Loucy (cell line): ENCODE measurements around the gene DCP2.

ENCODE experiments used
- H2AFZ ChIP-seq: fragments of 200-600 bp; sonication (generic); 2 replicates; pipeline ENCODE4 v1.6.0; 2016; ENCODE audit warnings: antibody characterized with exemption, mild to moderate bottlenecking, low read length, moderate library complexity
- H3F3A ChIP-seq: fragments of 200-600 bp; 2 replicates; pipeline ENCODE4 v1.6.0; 2016; ENCODE audit warnings: antibody characterized with exemption, low read depth, mild to moderate bottlenecking
- H3K27me3 ChIP-seq: fragments of 200-600 bp; sonication (generic); 2 replicates; pipeline ENCODE4 v1.6.1; 2014; ENCODE audit warnings: low read length, mild to moderate bottlenecking; ENCODE audit not compliant: insufficient read depth, poor library complexity, severe bottlenecking
- H3K36me3 ChIP-seq: fragments of 200-600 bp; sonication (generic); 2 replicates; pipeline ENCODE4 v1.6.1; 2016; ENCODE audit warnings: low read length; ENCODE audit not compliant: insufficient read depth
- H3K4me1 ChIP-seq: fragments of 200-600 bp; sonication (generic); 2 replicates; pipeline ENCODE4 v1.5.1; 2014; ENCODE audit warnings: low read length, mild to moderate bottlenecking; ENCODE audit not compliant: insufficient read depth, poor library complexity, severe bottlenecking
- H3K4me2 ChIP-seq: fragments of 200-600 bp; sonication (generic); 2 replicates; pipeline ENCODE4 v1.6.0; 2014; ENCODE audit warnings: antibody characterized with exemption, low read length, low read depth, mild to moderate bottlenecking; ENCODE audit not compliant: poor library complexity, severe bottlenecking
- H3K4me3 ChIP-seq: fragments of 200-600 bp; sonication (generic); 2 replicates; pipeline ENCODE4 v1.5.1; 2014; ENCODE audit warnings: low read length, mild to moderate bottlenecking, mixed read lengths; ENCODE audit not compliant: poor library complexity, severe bottlenecking
- H3K79me2 ChIP-seq: fragments of 200-600 bp; sonication (generic); 2 replicates; pipeline ENCODE4 v1.6.1; 2014; ENCODE audit warnings: low read length; ENCODE audit not compliant: insufficient read depth
- H3K9ac ChIP-seq: fragments of 200-600 bp; sonication (generic); 2 replicates; pipeline ENCODE4 v1.6.0; 2014; ENCODE audit warnings: mild to moderate bottlenecking, low read depth, low read length, moderate library complexity; ENCODE audit not compliant: poor library complexity, severe bottlenecking
- H3K9me2 ChIP-seq: fragments of 200-600 bp; sonication (generic); replicated peaks from 2 replicates; pipeline ENCODE4 v1.6.1; 2016; ENCODE audit warnings: low read depth, low read length, mixed read lengths
- H3K9me3 ChIP-seq: fragments of 200-600 bp; sonication (generic); 2 replicates; pipeline ENCODE4 v1.6.1; 2014; ENCODE audit warnings: mild to moderate bottlenecking, antibody characterized with exemption, low read length, low read depth; ENCODE audit not compliant: insufficient read depth
- H4K20me1 ChIP-seq: fragments of 200-600 bp; sonication (generic); 2 replicates; pipeline ENCODE4 v1.6.0; 2014; ENCODE audit warnings: antibody characterized with exemption, low read length, mild to moderate bottlenecking; ENCODE audit not compliant: insufficient read depth, poor library complexity, severe bottlenecking
- CTCF ChIP-seq: fragments of 200-600 bp; sonication (generic); conservative IDR thresholded peaks from 2 replicates; pipeline ENCODE4 v1.5.1; 2014; ENCODE audit warnings: mild to moderate bottlenecking, antibody characterized with exemption, low read length
- EZH2phosphoT487 ChIP-seq: fragments of 200-600 bp; IDR thresholded peaks from 2 replicates; pipeline ENCODE4 v1.6.1; 2018; ENCODE audit warnings: antibody characterized with exemption, mild to moderate bottlenecking, moderate library complexity, borderline replicate concordance

DCP2 gene

DNA sequence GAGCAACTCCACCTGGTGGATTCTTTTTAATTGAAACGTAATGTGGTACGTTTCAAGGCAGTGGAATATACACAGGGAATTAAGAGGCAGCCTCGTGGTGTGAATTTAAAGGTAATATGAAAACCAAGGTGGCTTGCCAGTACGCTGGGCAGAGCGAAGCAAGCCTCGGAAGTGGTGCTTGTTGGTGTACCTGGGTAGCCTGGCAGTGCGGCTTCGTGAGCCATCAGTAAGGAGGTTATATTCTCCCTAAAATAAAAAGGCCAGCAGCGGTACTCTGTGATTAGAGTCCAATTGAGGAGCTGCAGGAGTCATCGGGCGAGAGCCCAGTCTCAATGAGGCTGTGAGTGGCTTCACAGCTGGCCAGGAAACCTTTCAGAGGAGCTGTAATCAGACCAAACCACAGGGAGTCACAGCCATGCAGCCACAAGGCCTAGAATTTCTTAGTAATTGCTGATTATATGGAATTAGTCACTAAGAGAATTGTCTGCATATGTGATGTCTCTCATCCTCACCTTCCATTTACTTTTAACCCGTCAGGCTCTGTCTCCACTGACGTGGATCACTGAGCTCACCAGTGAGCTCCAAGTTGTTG is 57.7 kb downstream of the DCP2 start:
- Histone ChIP-seq H3K9me2 (no peaks in the 10 kb centered on the region), H4K20me1 (no peaks in the 10 kb centered on the region), H3K4me1 (no peaks in the 10 kb centered on the region), H3K4me3 (no peak overlapping the region), H3F3A (no peaks in the 10 kb centered on the region), H2AFZ (no peak overlapping the region), H3K79me2 (no peaks in the 10 kb centered on the region), H3K36me3 (no peaks in the 10 kb centered on the region), H3K9me3 (no peaks in the 10 kb centered on the region), H3K4me2 (no peak overlapping the region), H3K27me3 (no peaks in the 10 kb centered on the region), H3K9ac (no peak overlapping the region)
- TF ChIP-seq CTCF (no peak), EZH2phosphoT487 (no peak)

- H3F3A ChIP-seq = no peaks in the 10 kb centered on the region
- no peak for TF ChIP-seq CTCF
- TF ChIP-seq EZH2phosphoT487 = no peak
Observed at GRCh38 chr5:113035096-113035495, 58.5 kb downstream of the DCP2 start.

DNA sequence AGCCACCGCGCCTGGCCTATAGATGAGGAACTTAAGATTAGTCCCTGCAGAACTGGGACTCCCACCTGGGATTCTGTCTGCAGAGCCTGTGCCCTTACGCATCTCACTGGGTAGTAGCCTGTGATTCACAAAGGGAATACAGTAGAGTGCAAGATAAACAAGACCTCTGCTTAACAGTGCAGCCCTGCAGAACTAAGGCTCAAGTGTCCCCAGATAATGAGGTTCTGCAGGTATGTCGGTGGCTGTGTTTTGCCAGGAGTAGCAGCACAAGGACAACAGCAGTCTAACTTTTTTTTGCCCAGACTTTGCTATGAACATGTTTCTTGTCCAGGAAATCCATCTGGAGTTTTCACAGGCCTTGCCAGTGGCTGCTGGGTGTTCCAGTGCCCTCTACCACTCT is 59.7 kb downstream of the DCP2 start:
- H3K36me3 ChIP-seq = 0 out of 2 replicates have a peak, but pooled peaks cover 3% of the 10 kb centered on the region
- no peak overlapping the region for H3K4me2 ChIP-seq

More at GRCh38 chr5:113035096-113035495, 58.5 kb downstream of the DCP2 start:
- Histone ChIP-seq H3K9me2 (no peaks in the 10 kb centered on the region), H3K4me2 (no peak overlapping the region), H3K36me3 (no peaks in the 10 kb centered on the region), H3K27me3 (no peaks in the 10 kb centered on the region), H3K79me2 (no peaks in the 10 kb centered on the region), H3K4me3 (no peak overlapping the region), H4K20me1 (no peaks in the 10 kb centered on the region), H2AFZ (no peak overlapping the region), H3K9ac (no peak overlapping the region), H3K4me1 (no peaks in the 10 kb centered on the region), H3K9me3 (no peaks in the 10 kb centered on the region)

More for the DNA sequence above, 59.7 kb downstream of the DCP2 start:
- H3K4me1 ChIP-seq = no peaks in the 10 kb centered on the region
- no peaks in the 10 kb centered on the region for H3K27me3 ChIP-seq
- no peaks in the 10 kb centered on the region for H3F3A ChIP-seq
- no peak overlapping the region for H3K4me3 ChIP-seq
- H2AFZ ChIP-seq = no peak overlapping the region
- H4K20me1 ChIP-seq = no peaks in the 10 kb centered on the region
- no peaks in the 10 kb centered on the region for H3K9me3 ChIP-seq
- TF ChIP-seq CTCF = no peak
- no peak for TF ChIP-seq EZH2phosphoT487
- H3K9ac ChIP-seq = no peak overlapping the region
- no peaks in the 10 kb centered on the region for H3K9me2 ChIP-seq
- no peaks in the 10 kb centered on the region for H3K79me2 ChIP-seq
